HG03139 (cell line): ENCODE measurements around the gene LZTS2.

Source experiments
- ATAC-seq: cut with Tn5 transposase; IDR thresholded peaks from one replicate; pipeline ENCODE4 v1.9.1; 2021; ENCODE audit not compliant: unreplicated experiment

LZTS2 gene

DNA sequence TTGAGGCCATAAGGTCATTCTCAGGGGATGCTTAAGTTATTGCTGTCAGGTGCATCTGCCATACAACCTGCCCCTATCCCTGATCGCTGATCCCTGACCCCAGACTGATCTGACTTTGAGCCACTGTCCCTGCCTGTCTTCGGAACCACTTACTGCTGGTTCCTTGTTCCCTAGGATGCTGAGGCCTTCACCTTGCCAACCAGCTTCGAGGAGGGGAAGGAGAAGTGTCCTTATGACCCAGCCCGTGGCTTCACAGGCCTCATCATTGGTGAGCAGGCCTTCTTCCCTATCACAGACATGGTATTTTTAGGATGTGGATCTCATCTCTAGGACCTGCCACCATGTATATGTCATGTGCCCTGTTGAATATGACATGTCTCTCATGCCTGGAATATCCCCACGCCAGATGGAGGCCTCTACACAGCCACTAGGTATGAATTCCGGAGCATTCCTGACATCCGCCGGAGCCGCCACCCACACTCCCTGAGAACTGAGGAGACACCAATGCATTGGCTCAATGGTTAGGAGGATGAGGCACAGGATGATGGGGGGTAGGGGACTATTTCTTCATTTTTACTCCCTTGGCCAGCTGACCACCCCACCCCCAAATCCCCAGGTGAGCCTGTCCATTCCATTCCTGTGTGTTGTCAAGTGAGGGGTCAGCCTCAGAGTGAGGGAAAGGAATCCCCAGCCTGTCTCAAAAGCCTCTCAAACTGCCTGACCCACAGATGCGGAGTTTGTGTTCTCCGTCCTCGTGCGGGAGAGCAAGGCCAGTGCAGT, 21.3 kb upstream of the LZTS2 start:
- ATAC-seq = no peak

DNA sequence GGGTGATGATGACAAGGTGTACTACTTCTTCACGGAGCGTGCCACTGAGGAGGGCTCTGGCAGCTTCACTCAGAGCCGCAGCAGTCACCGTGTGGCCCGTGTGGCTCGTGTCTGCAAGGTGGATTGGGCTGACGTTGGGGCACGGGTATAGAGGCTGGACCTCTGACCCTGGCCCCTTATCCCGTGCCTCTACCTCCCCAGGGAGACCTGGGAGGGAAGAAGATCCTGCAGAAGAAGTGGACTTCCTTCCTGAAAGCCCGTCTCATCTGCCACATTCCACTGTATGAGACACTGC, 20.8 kb upstream of the LZTS2 start:
- no peak for ATAC-seq

DNA sequence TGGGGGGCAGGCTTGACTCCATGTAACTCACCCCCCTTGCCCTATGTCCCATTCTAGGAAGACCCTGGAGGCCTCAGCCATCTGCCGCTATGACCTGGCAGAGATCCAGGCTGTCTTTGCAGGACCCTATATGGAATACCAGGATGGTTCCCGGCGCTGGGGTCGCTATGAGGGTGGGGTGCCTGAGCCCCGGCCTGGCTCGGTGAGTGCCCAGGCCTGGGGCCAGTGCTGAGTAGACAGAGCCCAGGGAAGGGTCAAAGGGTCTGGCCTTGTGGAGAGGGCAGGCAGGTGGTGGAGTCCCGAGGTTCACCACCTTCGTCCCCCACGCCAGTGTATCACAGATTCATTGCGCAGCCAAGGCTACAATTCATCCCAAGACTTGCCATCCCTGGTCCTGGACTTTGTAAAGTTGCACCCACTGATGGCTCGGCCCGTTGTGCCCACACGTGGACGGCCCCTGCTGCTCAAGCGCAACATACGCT, 19.8 kb upstream of the LZTS2 start:
- ATAC-seq = no peak

DNA sequence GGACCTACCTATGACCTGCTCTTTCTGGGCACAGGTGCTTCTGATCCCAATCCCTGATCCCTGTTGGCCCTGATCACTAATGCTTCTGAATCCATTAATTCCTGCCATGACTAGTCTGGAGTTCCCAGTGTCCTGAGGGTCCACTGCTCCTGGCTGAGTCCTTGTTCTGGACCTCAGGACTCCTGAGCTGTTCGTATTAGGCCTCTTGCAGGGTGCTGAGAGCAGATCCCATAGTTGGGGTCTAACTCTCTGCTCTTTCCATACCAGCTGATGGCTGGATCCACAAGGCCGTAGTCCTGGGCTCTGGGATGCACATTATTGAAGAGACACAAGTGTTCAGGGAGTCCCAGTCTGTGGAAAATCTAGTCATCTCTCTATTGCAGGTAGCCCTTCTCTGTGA, 19.3 kb upstream of the LZTS2 start:
- ATAC-seq = no peak

DNA sequence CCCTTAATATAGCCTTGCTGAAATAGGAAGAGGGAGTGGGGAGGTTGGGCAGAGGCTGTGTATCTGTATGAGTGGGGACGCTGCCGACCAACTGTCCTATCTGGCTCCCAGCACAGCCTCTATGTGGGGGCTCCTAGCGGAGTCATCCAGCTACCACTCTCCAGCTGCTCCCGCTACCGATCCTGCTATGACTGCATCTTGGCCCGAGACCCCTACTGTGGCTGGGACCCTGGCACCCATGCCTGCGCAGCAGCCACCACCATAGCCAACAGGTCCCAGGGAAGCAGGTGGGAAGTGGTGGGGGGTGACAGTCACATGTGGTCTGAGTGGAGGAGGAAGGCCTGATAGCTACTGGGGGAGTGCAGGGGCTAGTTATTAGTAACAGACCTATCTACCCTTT, 18.9 kb upstream of the LZTS2 start:
- ATAC-seq = no peak

DNA sequence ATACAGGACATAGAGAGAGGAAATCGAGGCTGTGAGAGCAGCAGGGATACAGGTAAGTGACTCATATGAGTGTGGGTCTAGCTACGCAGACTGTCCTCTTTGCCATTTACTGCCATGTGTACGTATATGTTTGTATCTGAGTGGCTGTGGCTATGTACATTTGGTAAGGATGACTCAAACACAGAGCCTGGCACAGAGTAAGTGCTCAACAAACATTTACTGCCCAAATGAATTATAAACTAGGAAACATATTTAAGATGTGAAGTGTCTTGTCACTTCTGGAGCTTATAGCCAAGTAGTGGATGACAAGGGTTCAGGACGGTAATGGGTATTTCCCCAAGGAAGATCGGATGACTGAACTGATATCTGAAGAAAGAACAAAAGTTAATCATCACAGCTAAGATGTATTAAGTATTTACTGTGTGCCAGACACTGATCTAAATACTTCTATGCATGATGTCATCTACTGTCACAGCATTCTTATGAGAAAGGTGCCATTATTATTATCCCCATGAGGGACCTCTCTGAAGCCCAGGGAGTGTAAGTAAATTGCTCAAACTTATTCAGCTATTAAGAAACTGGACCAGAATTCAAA, 18.3 kb upstream of the LZTS2 start:
- ATAC-seq = no peak

DNA sequence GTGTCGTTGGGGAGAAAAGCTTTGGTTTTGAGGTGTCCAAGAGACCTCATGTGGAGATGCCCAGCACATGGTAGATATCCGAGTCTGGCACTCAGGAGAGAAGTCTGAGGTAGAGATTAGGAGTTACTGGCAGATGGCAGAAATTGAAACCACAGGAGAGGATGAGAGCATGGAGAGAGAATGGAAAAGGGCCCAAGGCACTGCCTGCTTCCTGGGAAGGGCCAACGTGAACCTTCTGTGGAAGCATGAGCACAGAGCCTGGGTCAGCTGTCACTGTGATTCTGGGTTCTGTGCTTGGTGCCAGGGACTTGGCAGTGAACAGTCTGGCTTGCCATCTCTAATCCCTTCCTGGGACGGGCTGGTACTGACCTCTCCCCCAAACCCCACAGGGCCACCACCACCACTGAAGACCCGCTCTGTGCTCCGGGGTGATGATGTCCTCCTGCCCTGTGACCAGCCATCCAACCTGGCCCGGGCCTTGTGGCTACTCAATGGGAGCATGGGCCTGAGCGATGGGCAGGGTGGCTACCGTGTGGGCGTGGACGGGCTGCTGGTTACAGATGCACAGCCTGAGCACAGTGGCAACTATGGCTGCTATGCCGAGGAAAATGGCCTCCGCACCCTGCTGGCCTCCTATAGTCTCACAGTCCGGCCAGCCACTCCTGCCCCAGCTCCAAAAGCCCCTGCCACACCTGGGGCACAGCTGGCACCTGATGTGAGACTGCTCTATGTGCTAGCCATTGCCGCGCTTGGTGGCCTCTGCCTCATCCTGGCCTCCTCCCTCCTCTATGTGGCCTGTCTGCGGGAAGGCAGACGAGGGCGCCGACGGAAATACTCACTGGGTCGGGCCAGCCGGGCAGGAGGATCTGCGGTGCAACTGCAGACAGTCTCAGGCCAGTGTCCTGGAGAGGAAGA, 16.4 kb upstream of the LZTS2 start:
- no peak for ATAC-seq

DNA sequence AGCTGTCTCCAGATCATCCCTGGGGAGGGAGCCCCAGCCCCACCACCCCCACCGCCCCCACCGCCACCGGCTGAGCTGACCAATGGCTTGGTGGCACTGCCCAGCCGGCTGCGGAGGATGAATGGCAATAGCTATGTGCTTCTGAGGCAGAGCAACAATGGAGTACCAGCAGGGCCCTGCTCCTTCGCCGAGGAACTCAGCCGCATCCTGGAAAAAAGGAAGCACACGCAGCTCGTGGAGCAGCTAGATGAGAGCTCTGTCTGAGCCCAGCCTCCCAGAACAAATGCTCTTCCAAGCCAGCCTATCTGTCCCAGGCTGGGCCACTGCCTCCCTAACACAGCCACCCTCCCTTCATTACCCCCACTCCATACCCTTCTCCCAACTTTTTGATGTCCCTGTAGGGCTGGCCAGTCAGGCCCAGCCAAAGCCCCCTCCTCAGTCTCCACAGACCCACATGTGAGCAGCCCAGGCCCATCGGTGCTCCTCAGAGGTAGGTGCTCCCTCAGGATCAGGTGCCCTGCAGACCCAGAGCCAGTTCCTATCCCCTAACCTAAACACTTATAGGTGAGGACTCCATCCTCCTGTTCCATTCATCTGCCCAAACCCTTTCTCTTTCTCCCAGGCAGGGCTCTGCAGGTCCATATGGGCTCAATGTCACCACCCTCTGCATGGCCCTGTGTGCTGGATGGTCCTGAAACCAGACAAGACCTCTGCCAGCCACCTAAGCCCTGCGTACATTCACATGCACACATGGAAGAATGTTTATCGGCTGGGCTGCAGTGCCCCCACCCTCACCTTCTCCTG, 15.5 kb upstream of the LZTS2 start:
- ATAC-seq = no peak

DNA sequence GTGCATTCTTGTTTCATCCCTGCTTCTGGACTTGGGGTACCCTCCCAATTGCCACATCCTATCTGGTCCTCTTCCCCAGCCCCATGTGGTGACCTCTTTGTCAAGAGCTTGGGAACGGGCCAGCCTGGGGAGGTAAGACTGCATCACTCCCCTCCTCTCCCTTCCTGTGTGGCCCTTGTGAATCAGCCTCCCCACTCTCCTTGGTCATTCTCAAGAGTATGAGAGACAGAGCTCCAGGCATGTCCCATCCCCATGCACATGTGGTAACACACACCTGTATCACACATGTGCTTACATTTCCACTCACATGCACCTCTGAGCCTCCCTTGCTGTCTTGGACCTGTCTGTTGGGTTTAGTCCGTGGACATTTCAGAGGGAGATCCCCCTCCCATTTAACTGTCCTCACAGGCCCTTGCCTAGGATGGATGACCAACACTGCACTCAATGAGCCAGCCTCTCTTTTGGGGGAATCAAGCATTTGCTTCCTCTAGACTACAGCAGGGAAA, 14.9 kb upstream of the LZTS2 start:
- no peak for ATAC-seq

DNA sequence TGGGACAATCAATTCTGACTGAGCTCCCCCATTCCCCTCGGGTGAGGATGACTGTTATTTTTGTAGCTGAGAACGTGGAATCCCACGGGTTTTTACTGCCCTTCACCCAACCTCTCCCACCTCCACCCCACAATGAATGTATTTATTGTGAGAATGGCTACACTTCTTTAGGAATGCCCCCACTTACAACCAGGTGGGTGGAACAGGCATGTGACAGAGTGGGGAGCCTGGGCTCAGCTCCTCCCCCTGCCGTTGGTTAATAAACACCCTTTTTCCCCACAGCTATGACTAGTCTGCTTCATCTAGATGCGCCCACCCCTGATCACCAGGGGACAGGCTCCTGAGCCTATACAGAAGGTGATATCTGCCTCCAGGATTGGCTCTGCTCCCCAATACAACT, 14.3 kb upstream of the LZTS2 start:
- no peak for ATAC-seq

DNA sequence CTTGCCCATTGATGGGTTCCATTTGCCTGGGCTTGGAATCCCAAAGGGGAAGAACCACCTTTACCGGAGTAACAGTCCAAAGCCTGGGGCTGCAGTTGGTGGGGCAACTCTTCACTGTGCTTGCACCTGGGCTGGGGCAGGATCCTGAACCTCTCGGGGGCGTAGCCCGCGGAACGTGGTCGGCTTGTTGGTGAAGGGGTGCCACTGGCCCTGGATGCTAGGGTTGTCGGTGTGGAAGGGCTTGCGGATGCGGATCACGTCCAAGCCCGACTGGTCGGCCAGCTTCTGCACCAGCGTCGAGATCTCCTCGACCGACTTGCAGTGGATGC, 13.0 kb upstream of the LZTS2 start:
- ATAC-seq = no peak

DNA sequence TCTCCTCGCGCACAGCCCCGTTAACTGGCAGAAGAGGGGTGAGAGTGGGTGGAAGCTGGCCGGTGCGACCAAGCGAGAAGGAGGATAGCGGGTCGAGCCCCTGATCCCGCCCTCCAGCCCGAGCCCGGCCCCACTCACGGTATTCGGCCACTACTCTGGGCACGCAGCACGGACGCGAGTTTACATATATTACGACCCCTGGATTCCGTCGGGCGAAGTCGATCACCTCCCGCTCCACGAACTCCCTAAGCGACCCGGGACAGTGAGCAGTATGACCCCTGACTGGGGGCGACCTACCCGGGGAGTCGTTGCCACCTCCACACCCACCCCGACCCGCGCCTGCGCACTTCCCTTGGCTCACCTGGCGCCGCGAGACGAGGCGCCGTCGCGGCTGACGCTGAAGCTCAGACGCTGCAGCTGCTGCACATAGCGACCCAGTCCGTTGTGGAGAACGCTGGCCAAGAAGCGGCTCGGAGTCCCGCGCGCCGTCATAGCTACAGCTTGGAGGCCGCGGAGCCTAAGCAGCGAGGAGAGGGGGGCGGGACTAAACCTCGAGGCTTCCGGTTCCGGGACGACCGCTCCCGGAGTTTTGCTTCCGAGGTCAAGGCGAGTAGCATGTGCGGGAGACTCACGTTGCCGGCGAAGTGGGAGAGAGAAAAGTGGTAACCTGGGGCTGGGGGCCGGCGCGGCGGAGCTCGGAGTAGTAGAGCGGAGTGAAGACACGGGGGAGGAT, 12.5 kb upstream of the LZTS2 start, which contains the start of the genes MRPL43 and TWNK:
TSS of gene MRPL43 (minus strand) at position 546 of the 733 bp plus-strand sequence. CDS start at position 492, 54 bp downstream.
TSS of gene TWNK (plus strand) at position 592 of the 733 bp plus-strand sequence. CDS start 668 bp downstream, outside the sequence.
- peak; percentile 76 for ATAC-seq

DNA sequence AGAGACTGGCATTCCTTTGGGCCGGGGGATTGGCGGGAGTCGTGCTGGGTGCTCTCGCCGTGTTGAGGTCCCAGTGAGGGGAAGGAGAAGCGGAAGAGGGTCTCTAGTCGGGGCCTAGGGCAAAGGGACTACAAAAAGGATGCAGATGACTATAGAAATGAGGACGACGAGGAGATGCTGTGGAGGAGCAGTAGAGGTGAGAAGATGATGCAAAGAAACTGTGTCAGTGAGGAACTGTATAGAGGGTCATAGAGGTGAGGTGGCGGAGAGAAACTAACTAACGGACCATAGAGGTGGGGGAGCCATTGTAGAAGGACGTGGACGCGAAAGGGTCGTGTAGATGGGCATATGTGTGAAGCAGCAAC, 11.9 kb upstream of the LZTS2 start:
- ATAC-seq = no peak

DNA sequence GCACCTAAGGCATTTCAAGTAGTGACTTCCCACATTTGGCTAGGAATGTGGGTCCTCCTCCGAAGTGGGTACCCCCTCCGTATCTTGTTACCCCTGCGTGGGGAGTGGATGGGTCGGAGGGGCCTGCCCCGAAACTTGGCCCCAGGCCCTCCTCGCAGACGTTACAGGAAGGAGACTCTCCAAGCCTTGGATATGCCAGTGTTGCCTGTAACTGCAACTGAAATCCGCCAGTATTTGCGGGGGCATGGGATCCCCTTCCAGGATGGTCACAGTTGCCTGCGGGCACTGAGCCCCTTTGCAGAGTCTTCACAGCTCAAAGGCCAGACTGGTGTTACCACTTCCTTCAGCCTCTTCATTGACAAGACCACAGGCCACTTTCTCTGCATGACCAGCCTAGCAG, 11.4 kb upstream of the LZTS2 start:
- no peak for ATAC-seq

DNA sequence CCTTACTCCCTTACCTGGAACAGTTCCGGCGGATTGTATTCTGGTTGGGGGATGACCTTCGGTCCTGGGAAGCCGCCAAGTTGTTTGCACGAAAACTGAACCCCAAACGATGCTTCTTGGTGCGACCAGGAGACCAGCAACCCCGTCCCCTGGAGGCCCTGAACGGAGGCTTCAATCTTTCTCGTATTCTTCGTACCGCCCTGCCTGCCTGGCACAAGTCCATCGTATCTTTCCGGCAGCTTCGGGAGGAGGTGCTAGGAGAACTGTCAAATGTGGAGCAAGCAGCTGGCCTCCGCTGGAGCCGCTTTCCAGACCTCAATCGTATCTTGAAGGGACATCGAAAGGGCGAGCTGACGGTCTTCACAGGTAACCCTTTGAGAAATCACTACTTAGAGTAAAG, 10.5 kb upstream of the LZTS2 start:
- ATAC-seq = no peak

DNA sequence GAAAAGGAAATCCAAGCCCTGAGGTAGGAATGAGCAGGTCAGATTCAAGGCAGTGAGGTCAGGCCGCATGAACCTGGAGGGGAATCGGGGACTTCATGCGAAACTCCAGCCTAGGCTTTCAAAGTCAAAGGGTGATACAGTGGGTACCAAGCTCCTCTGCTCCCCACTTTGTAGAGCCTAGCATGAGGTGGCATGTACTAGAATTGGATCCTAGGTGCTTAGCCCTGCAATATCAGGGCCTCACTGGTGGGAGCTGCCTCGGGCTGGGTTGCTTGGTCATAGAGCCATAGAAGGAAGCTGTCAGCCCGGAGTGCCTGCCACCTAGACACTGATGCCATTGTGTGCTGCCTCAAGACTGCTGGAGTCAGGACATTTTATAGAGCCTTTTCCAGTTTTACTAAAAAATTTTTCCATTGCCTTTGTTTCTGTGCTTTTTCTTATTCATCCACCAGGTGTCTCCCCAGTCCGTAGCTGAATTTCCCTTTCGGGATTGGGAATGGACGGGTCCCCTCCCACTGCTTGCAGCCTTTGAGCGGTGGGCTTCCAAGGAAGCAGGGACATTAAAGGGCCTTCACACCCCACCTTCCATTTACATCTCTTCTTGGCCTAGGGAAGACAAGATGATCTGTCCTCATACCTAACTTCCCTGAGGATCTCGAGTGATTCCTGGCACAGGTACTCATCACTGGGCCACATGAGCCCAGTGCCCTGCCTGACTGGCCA, 5.5 kb upstream of the LZTS2 start:
- no peak for ATAC-seq

DNA sequence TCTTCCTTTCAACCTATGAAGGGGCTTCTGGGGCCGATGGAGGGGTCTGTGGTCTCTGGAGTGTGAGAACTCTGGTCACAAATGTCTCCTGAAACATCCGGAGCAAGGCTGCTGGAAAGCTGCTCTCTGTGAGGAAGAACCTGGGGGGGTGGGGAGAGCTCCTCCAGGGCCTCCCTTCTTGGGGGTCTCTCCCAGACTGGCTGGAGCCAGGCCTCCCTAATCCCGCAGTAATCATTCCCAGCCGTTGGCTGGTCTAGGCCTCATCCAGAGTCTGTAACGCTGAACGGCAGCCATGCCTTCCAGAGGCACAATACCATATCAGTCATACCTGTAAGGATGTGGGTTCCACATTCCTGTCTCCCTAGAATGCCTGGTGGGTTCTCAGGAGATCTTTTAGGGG, 4.4 kb upstream of the LZTS2 start:
- no peak for ATAC-seq

DNA sequence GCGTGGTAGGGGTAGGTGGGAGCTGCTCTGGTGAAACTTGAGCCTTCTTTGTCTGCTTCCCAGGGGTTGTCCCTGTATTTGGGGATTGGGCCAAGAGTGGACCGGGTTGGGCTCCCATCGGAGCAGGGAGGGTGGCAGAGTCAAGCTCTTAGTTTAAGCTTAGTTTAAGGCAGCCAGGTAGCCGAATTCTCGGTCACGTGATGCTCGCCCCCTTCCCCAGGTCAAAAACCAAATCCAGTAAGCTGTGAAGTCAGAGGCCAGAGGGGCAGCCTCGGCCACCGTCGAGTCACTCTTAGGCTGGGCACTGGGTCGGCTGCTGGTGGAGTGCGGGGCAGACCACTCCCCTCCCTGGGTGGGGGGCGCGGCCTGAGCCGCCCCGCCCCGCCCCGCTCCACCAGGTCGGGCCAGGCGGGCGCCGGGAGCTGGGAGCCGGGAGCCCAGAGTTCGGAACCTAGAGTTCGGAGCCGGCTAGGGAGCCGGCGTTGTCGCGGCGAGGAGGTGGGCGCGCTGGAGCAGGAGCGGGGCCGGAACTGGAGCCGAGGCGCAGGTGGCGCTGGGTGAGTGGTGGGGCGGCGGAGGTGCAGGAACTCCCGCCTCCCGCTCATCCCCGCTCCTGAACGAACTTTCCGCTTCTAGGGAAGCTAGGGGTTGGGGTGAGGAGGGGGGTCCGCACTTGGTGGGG, 2.8 kb upstream of the LZTS2 start:
- no peak for ATAC-seq
